Neutrophil (primary cell): ENCODE results near the gene FOXN3.
"Not testable (repeated sequence)": the region's sequence is repeated elsewhere in the genome, so short reads cannot be mapped to it uniquely, and the experiment has no call there.

Experiments used
- H3K27ac ChIP-seq: fragments of 200-600 bp; sonication (generic); 2 replicates; pipeline ENCODE4 v1.5.1; 2016; ENCODE audit warnings: mild to moderate bottlenecking, moderate library complexity
- H3K27me3 ChIP-seq: fragments of 200-600 bp; sonication (generic); 2 replicates; pipeline ENCODE4 v1.6.0; 2016; ENCODE audit warnings: mild to moderate bottlenecking
- H3K36me3 ChIP-seq: fragments of 200-600 bp; sonication (generic); 2 replicates; pipeline ENCODE4 v1.5.1; 2017
- H3K4me1 ChIP-seq, 2 experiments: fragments of 200-600 bp in 1 of 2; sonication (generic) in 1 of 2; 1 replicate in 1 of 2; 2 replicates in 1 of 2; pipeline versions ENCODE4 v1.5.1 to v1.6.1; 2013 to 2016; ENCODE audit warnings: low read depth in 1 of 2, low read length in 1 of 2, mild to moderate bottlenecking in 1 of 2, moderate library complexity in 1 of 2; ENCODE audit not compliant: control insufficient read depth in 1 of 2, insufficient read depth in 1 of 2
- H3K4me3 ChIP-seq, 2 experiments: fragments of 200-600 bp in 1 of 2; sonication (generic) in 1 of 2; 1 replicate in 1 of 2; 2 replicates in 1 of 2; pipeline ENCODE4 v1.5.1; 2013 to 2016; ENCODE audit warnings: low read depth in 1 of 2, low read length in 1 of 2, mild to moderate bottlenecking in 1 of 2, moderate library complexity in 1 of 2
- H3K9me3 ChIP-seq: fragments of 200-600 bp; sonication (generic); 2 replicates; pipeline ENCODE4 v1.5.1; 2016
- TF ChIP-seq, protein P1 (sequence below): fragments of 200-600 bp; sonication (generic); IDR thresholded peaks from 2 replicates; pipeline ENCODE4 v1.5.1; 2016; ENCODE audit warnings: antibody characterized with exemption

Gene FOXN3

DNA sequence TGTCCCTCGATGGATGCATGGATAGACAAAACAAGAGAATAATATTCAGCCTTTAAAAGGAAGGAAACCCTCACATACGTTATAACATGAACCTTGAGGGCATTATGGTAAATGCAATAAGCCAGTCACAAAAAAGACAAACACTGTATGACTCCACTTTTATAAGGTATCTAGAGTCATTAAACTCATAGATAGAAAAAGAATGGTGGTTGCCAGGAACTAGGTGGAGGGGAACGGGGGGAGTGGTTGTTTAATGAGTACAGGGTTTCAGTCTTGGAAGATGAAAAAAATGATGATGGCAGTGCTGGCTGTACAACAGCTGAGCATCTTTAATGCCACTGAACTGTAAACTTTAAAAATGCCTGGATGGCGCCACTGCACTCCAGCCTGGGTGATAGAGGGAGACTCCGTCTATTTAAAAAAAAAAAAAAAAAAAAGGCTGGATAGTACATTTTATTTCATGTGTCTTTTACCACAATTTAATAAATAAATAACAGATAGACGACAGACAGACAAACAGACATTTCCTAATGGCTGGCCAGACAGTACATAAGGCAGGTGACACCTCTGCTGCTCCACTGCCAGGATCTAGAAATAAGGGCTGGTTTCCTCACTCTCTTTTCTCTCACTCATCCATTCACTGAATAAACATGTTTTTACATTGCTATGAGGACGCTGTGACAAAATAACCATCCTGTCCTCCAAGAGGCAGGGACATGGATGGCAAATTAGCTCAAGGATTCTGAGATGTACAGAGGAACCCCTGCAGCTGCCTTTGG lies 118.8 kb downstream of the FOXN3 start:
- Histone ChIP-seq H3K4me3 (no peak overlapping the region), H3K27me3 (no peaks in the 10 kb centered on the region), H3K36me3 (peaks cover 9% of the 10 kb centered on the region), H3K9me3 (no peaks in the 10 kb centered on the region), H3K27ac (no peak overlapping the region), H3K4me1 (peaks cover 33 to 37% of the 10 kb centered on the region in 2 experiments)
- TF ChIP-seq, protein P1, sequence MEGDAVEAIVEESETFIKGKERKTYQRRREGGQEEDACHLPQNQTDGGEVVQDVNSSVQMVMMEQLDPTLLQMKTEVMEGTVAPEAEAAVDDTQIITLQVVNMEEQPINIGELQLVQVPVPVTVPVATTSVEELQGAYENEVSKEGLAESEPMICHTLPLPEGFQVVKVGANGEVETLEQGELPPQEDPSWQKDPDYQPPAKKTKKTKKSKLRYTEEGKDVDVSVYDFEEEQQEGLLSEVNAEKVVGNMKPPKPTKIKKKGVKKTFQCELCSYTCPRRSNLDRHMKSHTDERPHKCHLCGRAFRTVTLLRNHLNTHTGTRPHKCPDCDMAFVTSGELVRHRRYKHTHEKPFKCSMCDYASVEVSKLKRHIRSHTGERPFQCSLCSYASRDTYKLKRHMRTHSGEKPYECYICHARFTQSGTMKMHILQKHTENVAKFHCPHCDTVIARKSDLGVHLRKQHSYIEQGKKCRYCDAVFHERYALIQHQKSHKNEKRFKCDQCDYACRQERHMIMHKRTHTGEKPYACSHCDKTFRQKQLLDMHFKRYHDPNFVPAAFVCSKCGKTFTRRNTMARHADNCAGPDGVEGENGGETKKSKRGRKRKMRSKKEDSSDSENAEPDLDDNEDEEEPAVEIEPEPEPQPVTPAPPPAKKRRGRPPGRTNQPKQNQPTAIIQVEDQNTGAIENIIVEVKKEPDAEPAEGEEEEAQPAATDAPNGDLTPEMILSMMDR = no peak

DNA sequence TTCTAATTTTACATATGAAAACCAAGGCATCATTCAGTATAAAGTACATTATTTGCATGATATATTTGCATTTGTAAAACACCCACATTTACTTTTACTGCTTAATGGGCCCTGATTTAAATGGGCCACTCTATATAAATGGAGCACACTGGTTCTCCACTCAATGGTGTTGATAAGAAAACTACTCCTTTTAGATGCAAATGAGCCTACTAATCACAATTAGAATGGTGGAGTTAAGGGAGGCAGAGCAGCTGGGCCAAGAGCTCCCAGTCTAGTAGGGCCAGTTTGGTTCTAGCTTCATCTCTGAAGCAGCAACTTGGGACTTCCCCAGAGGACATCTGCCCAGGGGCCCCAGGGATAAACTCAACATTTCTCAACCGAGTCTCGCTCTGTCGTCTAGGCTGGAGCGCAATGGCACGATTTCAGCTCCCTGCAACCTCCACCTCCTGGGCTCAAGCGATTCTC lies 120.7 kb downstream of the FOXN3 start:
- Histone ChIP-seq H3K4me1 (peaks cover 26 to 30% of the 10 kb centered on the region in 2 experiments), H3K27ac (no peak overlapping the region)

DNA sequence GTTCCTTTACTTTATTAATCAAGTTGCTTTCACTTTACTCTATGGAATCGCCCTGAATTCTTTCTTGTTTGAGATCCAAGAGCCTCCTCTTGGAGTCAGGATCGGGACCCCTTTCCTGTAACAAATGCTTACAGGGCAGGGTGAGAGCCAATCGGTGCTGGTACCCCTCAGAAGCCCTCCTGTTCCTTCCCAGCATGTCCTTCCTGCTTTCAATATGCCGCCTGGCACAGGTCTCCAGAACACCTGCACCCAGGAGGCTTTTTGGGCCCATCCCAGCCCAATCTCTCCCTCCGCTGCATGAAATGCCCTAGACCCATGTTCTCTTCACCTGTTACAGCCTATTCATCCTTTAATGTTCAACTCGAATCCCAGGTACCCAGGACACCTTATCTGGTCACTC lies 122.2 kb downstream of the FOXN3 start:
- Histone ChIP-seq H3K27ac (no peak overlapping the region), H3K4me3 (no peak overlapping the region), H3K27me3 (no peaks in the 10 kb centered on the region), H3K9me3 (no peaks in the 10 kb centered on the region), H3K4me1 (peaks cover 23 to 28% of the 10 kb centered on the region in 2 experiments), H3K36me3 (peaks cover 19% of the 10 kb centered on the region)
- TF ChIP-seq, protein P1 = no peak

More for the DNA sequence above, 120.7 kb downstream of the FOXN3 start:
- Histone ChIP-seq H3K9me3 (no peaks in the 10 kb centered on the region), H3K4me3 (no peak overlapping the region), H3K27me3 (no peaks in the 10 kb centered on the region), H3K36me3 (peaks cover 9% of the 10 kb centered on the region)
- TF ChIP-seq, protein P1 = no peak

- H3K27ac ChIP-seq, H3K27me3 ChIP-seq, H3K9me3 ChIP-seq, H3K4me3 ChIP-seq: not testable (repeated sequence)
- peaks cover 20% of the 10 kb centered on the region for H3K36me3 ChIP-seq
- peaks cover 23 to 28% of the 10 kb centered on the region in 2 experiments for H3K4me1 ChIP-seq
Observed at GRCh38 chr14:89294469-89294868, 122.6 kb downstream of the FOXN3 start.

- H3K4me1 ChIP-seq = peaks cover 23 to 28% of the 10 kb centered on the region in 2 experiments
- no peak overlapping the region for H3K4me3 ChIP-seq
- no peaks in the 10 kb centered on the region for H3K9me3 ChIP-seq
- H3K27me3 ChIP-seq = no peaks in the 10 kb centered on the region
- no peak overlapping the region for H3K27ac ChIP-seq
- peaks cover 20% of the 10 kb centered on the region for H3K36me3 ChIP-seq
- TF ChIP-seq, protein P1 = no peak
Observed at GRCh38 chr14:89294060-89294459, 123.0 kb downstream of the FOXN3 start.

DNA sequence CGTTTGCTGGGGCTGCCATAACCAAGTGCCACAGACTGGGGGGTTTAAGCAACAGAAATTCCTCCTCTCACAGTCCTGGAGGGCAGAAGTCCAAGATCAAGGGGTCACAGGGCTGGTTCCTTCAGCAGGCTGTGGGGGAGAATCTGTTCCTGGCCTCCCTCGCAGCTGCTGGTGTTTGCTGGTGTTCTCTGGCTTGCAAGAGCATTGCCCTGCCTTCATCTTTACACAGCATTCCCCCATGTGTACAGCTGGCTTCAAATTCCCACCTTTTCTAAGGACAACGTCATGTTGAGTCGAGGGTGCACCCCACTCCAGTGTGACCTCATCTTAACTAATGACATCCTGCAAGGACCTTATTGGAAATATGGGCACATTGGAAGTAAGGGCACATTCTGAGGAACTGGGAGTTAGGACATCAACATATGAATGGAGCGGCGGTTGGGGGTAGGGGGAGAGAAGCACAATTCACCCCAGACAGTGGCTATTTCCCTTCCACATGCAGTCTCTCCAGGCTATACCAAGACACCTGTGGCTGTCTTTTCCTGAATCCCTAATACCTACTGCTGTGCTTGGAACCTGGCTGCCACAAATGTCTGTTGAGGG lies 123.6 kb downstream of the FOXN3 start:
- Histone ChIP-seq H3K4me3 (no peak overlapping the region), H3K27me3 (no peaks in the 10 kb centered on the region), H3K36me3 (peaks cover 20% of the 10 kb centered on the region), H3K9me3 (no peaks in the 10 kb centered on the region), H3K27ac (peak overlapping the region; percentile 70), H3K4me1 (peaks cover 23 to 28% of the 10 kb centered on the region in 2 experiments)
- TF ChIP-seq, protein P1 = no peak
